ENCODE results near the gene ANO2.
"Not testable (repeated sequence)": the region's sequence is repeated elsewhere in the genome, so short reads cannot be mapped to it uniquely, and the experiment has no call there.

The ANO2 gene

DNA sequence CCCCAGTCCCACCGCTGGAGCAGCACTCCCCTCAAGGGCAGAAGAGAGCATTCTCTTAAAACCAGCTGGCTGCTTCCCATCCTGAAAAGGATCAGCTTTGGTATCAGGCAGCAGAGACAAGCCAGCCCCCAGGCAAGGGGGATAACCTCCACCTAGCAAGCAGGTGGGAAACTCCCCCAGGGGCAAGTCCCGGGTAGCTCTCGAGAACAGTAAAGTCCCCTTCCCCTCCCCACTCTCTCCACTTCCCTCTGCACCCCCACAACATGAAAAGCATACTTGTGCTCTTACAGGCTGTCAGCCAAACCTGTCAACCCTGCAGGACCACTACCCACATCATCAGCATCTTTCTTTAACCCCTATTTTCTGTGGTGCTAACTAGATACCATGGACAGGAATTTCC, 259.1 kb downstream of the ANO2 start:
- DNase-seq = no peak

DNA sequence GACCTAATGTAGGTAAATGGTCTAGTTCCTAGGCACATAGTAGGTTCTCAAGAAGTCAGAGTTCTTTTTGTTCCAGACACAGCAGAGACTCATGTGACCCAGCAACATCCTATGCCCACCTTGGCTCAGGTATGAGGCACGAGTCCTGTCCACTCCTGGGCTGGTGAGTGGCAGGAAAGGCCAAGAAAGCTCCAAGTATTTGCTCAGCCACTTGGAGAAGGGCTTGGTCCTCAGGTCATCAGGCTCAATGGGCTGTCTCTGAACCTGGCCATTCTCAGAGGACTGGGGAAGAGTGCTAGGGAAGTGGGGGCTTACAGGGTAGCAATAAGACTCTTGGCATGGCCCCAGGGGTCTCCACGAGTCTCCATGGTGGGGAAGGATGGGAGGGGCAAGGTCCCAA, 260.1 kb downstream of the ANO2 start:
- no peak for DNase-seq

DNA sequence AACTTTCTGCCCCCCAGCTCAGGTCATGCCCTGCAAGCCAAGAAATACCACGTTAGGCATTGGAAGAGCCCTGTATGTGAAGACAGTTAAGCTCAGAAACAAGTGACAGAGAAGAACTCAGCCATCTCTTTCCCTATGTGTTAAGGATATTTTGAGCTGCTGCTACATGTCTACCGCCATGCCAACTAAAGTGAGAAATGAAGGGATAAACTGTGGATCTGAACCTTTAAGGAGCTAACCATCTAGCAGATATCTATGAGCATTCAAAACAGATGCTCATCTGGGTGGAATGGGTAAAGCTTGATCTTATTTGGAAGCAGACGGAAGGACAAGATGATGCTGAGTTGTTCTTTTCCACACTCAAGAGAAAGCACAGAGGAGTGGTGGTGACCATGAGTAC, 262.5 kb downstream of the ANO2 start:
- no peak for DNase-seq

DNA sequence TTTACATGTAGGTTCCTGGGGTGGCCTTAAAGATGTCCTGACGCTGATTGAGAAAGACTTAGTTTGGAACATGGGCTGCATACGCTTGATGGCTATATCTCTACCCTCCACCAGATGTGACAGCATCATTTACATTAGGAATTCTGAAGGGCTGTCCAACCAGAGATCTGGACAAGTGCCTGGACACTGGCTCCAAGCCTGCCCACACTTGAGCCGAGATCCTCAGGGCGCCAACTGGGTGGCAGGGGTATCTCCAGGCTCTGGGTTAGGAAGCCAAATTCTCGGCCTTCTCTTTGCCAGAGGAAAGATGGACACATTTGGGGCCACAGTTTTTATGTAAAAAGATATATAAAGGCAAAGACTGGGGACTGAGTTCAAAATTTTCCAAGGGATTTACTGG, 266.9 kb downstream of the ANO2 start:
- no peak for DNase-seq

DNA sequence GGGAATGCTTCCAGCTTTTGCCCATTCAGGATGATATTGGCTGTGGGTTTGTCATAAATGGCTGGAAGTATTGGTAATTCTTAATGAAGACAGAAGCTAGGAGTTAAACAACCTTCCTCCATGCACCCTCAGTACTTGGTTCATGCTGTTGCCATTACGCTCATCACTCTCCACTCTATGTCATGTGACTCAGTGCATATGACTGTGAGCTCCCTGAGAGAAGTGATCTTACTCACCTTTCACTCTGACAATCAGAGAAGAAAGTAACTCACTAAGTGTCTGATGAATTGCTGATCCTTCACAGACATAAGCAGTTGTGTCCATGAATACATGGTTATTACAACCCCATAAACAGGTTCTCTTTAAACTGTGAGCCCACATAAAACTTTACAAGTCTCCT, 275.4 kb downstream of the ANO2 start:
- not testable (repeated sequence) for DNase-seq

DNA sequence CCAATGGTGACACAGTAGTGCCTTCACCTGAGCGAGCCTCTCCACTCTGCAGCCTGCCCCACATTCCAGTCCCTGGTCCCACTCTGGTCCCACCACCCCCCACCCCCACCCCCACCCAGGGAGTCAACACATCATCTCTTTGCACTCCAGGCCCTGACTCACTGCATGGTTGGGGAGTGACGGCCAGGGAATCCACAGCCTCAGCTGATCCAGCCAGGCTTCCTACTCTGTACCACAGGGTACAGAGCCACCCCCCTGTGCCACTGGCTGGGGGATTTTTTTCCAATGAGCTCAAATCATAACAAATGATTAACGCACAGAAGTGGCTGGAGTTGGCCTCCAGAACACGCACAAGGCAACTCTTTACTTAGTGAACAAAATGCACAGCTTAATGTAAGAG, 279.4 kb downstream of the ANO2 start:
- DNase-seq = no peak

DNA sequence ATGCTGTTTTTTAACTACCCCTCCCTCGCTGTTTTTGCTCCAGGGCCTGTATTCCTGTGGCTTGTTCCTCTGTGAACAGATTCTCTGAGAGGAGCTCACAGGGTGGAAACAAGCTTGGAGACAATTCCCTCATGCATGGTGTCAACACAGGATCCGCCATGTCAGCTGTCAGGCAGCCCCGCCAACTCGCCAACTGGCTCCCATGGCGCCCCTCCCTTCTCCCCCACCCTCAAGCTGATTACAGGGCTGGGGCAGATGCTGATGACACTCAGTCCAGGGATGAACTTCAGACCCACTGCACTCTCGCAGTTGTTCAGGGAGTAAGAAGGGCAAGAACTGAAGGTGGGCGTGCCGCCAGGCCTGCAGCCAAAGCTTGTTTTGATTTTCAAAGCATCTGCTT, 283.2 kb downstream of the ANO2 start:
- DNase-seq = no peak

DNA sequence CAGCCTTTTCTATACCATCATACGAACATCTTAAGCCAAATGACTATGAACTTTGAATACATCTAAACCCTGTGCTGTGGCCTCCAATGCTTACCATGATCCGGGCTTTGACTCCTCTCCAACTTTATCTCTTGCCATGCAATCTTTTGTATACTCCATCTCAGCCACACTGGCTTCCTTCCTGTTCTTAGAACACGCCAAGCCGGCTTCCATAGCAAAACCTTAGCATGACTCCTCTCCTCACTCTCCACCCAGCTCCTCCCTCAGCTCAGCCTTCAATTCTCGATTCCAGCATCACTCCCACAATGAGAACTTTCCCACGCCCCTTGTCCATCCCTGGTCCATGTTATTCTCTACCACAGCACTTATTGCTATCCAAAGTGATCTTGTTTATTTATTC, 284.8 kb downstream of the ANO2 start:
- DNase-seq = no peak

DNA sequence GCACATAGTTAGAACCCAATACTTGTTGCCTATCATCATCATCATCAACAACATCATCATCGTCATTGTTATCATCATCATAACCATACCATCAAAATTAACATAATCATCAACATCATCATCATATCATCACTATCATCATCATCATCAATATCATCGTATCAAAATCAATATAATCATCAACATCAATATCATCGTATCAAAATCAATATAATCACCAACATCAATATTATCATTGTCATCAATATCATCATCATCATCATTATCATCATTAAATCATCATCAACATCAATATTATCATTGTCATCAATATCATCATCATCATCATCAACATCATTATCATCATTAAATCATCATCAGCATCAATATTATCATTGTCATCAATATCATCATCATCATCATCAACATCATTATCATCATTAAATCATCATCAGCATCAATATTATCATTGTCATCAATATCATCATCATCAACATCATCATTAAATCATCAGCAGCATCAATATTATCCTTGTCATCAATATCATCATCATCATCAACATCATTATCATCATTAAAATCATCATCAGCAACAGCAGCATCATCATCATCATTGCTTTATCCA, 286.6 kb downstream of the ANO2 start:
- not testable (repeated sequence) for DNase-seq

DNA sequence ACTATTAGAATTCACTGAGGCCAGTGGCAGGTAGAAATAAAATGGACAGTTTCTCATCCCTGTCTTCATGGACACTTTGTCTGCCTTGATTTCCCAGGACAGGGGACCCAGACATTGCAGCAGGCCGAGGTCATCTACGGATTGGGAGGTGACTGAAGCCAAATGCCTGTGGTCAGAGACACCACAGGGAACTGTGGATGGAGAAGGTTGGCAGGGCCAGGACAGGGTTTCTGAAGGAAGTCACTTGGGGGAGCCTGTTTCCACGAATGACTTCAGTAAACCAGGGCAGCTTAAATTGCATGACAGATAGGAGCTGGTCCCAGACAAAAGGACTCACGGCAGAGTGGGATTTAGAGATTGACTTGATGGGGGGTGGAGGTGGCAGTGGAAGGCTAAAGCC, 288.2 kb downstream of the ANO2 start:
- DNase-seq = no peak

DNA sequence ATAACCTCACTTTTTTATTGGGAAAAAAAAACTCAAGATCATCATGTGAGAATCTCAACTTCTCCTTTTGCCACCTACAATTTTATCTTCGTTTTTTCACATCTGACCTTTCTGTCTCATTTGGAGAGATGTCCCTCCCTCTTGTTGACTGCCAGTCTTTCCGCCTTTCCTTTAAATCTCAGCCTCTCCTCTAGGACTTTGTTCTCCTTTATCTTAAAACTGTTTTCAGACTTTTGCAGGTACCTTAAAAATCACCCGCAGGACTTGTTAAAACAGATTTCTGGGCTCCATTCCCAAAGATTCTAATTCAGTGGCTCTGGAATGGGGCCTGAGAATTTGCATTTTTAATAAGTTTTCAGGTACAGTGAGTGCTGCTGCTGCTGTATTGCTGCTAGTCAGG, 289.9 kb downstream of the ANO2 start:
- no peak for DNase-seq

DNA sequence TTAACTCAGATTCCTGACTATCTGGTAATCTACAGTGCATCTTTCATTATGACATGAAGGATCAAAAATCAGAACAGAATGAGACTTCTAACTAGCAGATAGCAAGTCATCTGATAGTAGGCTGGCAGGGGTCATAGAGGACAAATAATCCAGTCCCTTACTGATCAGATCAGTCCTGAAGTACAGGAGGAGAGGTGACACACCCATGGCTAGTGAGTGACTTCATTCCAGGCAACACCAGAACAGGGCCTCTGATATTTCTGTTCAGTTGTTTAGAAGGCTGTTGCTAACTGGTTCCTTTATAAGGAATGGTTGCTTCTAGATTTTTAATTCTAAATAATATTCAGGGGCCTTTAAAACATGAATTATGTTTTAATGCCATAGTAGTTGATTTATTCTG, 291.0 kb downstream of the ANO2 start:
- no peak for DNase-seq

DNA sequence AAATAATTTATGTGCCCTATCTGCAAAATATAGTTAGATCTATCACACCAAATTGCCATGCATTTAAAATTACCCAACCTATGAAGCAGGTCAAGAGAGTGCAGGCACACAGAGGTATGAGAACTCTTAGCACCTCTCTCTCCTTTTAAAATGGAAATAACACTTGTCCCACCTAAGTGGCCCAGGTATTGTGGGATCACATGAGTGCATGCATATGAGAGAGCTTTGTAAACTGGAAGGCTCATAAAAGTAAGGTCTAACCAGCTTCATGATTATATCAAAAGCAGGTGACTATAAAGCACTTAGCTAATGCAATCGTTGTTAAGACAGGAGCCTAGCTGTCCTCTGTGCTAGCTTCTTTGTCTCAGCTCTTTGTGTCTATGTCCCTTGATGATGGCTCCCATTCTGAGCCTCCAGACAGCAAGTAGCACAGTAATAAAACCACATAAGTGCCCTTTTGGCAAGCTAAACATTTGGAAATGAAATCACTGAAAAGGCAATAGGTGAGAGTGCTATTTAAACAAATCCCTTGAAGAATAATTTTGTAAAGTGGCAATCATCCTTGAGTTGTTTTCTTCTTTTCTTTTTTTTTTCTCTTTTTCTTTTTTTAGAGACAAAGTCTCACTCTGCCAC, 294.1 kb downstream of the ANO2 start:
- DNase-seq = no peak

DNA sequence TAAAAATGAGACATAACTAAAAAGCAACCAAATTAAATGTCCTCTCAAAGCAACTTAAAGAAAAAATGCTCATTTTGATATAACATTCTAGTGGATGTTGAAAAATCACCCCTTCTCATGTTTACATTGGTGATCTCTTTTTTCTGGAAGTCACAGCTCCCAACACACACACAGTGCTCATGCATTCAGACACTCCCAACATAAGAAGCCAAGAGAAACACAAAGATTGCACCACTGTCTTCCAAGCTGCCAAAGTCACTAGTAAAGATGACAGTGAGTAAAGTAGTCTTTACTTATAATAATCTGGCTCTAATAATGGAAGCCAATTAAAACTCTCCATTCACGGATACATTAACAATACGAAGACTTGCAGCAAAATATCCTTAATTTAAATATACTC, 294.8 kb downstream of the ANO2 start:
- no peak for DNase-seq

DNA sequence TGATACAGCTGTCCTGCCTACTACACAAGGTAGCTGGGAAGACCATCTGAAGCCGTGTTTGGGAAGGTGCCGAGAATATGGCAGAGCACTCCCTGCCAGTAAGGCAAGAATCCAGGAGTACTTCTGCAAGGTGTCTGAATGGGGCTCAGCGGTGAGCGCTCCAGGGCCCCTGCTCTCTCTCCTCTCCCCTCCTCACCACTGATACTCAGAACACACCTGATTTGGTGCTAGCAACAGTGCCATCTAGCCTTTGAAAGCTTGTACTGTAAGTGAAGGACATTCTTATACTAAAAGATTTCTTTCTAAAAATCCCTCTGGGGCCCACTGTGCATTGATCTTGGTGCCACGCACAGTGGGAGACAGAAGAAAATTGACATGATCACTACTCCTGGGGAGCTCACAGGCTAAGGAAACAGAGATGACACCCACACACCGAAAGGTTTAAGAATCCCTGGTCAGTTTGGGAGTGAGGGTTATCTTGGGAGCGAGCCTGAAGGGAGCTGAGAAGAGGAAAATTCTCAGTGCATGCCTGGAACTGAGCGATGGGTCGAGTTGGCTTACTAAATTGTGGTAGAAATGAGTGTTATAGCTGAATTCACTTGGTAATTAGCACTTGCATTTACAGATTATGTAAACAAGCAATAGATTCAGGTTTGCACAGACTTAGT, 296.2 kb downstream of the ANO2 start:
- DNase-seq = peak in 3 of 58 donors; percentile 2 to 20 (median 5)

DNA sequence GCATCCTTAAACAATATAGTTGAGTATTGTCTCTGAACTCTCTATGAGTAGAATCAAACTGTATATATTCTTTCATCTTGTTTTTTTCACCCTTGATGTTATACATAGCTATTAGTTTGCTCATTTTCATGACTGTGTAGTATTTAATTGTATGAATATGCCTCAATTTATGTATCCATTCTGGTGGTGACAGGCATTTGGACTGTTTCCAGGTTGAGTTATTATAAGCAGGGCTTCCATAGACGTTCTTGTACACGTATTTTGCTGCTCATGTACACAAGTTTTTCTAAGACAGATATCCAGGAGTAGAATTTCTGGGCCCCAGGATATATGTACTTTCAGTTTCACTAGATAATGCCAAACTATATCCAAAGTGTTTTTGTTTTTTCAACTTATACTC, 301.8 kb downstream of the ANO2 start:
- DNase-seq = no peak

DNA sequence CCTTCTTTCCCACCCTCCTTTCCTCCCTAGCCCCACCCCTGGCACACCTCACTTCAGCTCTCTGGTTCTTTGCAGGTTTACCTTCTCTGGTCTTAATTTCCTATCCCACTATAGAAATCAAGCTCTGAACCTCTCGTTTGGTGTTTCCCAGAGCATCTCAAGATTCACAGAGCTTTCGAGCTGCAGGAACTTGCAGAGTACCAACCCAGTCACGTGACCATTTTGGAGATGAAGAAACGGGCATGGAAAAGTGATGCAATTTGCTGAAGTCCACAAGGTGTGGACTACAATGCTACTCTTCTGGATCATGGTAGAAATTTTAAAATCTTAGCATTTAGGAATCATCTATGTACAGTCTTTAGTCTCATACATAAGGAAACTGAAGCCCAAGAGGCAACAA, 307.4 kb downstream of the ANO2 start:
- DNase-seq = no peak

DNA sequence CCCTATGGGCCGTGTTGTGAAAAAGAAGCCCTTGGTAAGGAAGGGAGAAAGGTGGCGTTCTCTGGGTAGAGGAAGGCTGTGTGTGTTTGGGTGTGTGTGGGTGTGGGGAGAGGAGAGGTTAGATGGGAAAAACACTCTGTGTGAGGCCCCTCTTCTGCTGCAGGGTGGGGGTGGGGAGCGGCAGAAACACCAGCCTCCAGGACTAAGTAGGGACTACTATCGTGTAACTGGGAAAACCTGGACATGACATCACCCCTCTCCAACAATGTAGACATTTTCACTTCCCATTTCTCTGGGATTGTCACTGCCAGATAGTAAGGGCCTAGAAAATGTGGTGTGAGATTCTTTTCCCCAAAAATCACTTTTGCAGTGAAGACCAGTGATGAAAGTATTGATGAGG, 308.2 kb downstream of the ANO2 start:
- no peak for DNase-seq

DNA sequence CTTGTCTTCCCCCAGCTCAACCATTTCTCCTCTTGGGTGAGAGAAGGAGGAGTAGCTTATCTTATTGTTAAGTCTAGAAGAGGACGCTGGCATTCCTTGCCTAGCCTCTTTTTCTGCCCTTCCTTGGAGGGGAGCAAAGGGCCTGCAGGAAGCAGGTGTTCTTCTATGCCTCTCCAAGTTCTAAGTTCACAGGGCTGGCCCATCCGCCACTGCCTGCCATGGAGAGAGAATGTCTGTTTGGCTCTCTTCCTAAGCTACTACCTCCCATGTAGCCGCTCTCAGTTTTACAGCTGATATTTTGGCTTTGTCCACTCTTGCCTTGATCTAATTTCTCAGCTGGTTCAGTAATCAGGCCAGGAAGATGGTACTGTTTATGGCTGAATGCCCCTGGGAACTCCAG, 312.0 kb downstream of the ANO2 start:
- DNase-seq = no peak

DNA sequence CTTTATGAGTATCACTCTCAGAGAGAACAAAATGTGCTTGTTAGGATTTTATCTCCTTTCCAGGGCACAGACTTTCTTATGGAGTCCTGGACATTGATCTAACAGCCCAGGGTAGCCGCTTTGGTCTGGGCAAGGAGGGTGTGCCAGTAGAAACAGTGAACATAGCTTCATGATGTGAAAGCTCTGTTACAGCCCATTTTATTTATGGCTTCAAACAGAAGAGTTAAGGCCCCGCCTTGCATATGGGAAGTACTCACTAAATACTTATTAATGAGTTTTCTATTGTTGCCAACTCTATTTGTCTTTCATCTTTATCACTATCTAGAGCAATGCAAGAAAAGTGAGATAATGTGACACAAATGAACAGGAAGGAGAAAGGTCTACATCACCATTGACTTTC, 312.6 kb downstream of the ANO2 start:
- DNase-seq = no peak

DNA sequence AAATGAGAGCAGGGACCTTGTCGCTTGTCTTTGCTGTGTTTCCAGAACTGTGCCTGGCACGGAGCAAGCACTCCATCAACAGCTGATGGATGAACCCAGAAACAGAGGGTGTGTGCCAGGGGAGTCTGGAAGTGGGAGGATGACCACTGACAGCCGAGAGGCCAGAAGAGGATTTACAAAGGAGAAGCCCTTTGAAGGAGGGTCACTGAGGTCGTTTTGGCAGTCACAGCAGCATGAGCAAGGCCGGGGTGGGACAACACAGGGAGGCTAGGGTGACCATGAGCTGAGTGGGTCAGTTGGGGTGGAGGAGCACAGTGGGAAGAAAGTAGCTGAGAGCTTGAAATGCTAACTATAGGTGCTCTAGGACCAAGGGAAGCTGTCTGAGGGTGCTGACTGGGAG, 313.6 kb downstream of the ANO2 start:
- no peak for DNase-seq

DNA sequence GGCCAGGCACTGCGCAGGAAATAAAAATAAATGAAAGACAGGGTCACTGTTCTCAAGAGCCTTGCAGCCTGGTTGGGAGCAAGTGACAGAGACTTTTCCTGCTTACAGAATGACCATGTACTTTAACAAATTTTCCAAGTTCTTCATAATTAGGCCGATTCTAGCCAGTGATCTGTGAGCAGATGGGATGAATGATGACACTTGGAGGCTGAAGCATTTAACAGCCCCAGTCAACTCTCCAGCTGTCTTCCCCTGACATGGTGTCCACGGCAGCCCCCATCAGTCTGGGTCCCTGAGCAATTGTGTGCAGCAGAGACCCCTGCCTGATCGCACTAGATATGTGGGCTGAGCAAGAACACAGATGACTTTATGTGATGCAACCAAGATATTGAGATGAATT, 314.3 kb downstream of the ANO2 start:
- no peak for DNase-seq

DNA sequence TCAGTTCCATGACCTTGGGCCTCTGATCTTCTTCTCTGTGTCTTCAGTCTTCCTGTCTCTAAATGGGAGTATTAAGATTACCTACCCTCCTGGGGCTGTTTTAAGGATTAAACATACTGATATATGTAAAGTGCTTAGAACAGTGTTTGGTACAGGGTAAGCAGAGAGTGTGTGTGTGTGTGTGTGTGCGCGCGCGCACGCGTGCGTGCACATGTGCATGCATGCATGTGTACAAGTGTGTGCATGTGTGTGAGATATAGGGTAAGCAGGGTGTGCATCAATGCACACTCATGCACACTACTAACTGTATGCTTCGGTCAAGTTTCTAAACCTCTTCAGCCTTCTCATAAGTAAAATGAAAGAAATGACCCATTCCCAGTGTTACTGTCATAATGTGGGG, 316.6 kb downstream of the ANO2 start:
- DNase-seq = no peak
